Measurements from ENCODE around the gene CITED4.

Gene CITED4

GRCh38 chr1:40858856-40859416 is 3.2 kb downstream of the CITED4 start:
- Histone ChIP-seq H3K4me2 (ENCODE audit: insufficient read depth, low read length) (no peak overlapping the region), H3K79me2 (ENCODE audit: insufficient read depth, low read length) (no peaks in the 10 kb centered on the region), H4K20me1 (ENCODE audit: insufficient read depth, low read length) (no peaks in the 10 kb centered on the region), H3K9me3 (ENCODE audit: insufficient read depth, low read length, severe bottlenecking) (no peaks in the 10 kb centered on the region), H3K4me3 (ENCODE audit: low read depth in 1 of 2, low read length in 2 of 2) (no peak overlapping the region), H3K36me3 (ENCODE audit: insufficient read depth, low read length) (no peaks in the 10 kb centered on the region), H3K4me1 (ENCODE audit: insufficient read depth, low read length) (no peaks in the 10 kb centered on the region), H3K9ac (ENCODE audit: low read depth, low read length) (no peak overlapping the region), H2AFZ (ENCODE audit: low read depth, low read length) (no peak overlapping the region), H3K27ac (ENCODE audit: low read length) (no peak overlapping the region), H3K27me3 (ENCODE audit: insufficient read depth, low read length, poor library complexity) (no peaks in the 10 kb centered on the region)
- TF ChIP-seq CTCF (IDR thresholded peaks at IDR 0.05; ENCODE audit: borderline replicate concordance, extremely low read depth, low read length, poor library complexity, severe bottlenecking): no peak
- TF ChIP-seq EZH2 (IDR thresholded peaks at IDR 0.05; ENCODE audit: borderline replicate concordance, low read depth, low read length, severe bottlenecking): no peak
- DNase-seq: no peak
- no peak for ATAC-seq (ENCODE audit: insufficient read depth, low read depth)

- DNase-seq (no peak), ATAC-seq (ENCODE audit: insufficient read depth, low read depth) (no peak)
- Histone ChIP-seq H3K79me2 (ENCODE audit: insufficient read depth, low read length) (no peaks in the 10 kb centered on the region), H2AFZ (ENCODE audit: low read depth, low read length) (no peak overlapping the region), H3K36me3 (ENCODE audit: insufficient read depth, low read length) (no peaks in the 10 kb centered on the region), H3K27me3 (ENCODE audit: insufficient read depth, low read length, poor library complexity) (no peaks in the 10 kb centered on the region), H3K27ac (ENCODE audit: low read length) (no peak overlapping the region), H4K20me1 (ENCODE audit: insufficient read depth, low read length) (no peaks in the 10 kb centered on the region), H3K9me3 (ENCODE audit: insufficient read depth, low read length, severe bottlenecking) (no peaks in the 10 kb centered on the region), H3K4me2 (ENCODE audit: insufficient read depth, low read length) (no peak overlapping the region), H3K4me1 (ENCODE audit: insufficient read depth, low read length) (no peaks in the 10 kb centered on the region), H3K4me3 (ENCODE audit: low read depth in 1 of 2, low read length in 2 of 2) (no peak overlapping the region), H3K9ac (ENCODE audit: low read depth, low read length) (no peak overlapping the region)
- TF ChIP-seq CTCF (IDR thresholded peaks at IDR 0.05; ENCODE audit: borderline replicate concordance, extremely low read depth, low read length, poor library complexity, severe bottlenecking): no peak
- TF ChIP-seq EZH2 (IDR thresholded peaks at IDR 0.05; ENCODE audit: borderline replicate concordance, low read depth, low read length, severe bottlenecking): no peak
Measured at GRCh38 chr1:40857737-40858136, 4.4 kb downstream of the CITED4 start.

GRCh38 chr1:40856656-40857302 is 5.4 kb downstream of the CITED4 start:
- no peaks in the 10 kb centered on the region for H3K27me3 ChIP-seq (ENCODE audit: insufficient read depth, low read length, poor library complexity)
- H2AFZ ChIP-seq (ENCODE audit: low read depth, low read length): no peak overlapping the region
- no peaks in the 10 kb centered on the region for H3K36me3 ChIP-seq (ENCODE audit: insufficient read depth, low read length)
- H3K79me2 ChIP-seq (ENCODE audit: insufficient read depth, low read length): no peaks in the 10 kb centered on the region
- ATAC-seq (ENCODE audit: insufficient read depth, low read depth) (no peak), DNase-seq (no peak)
- no peak overlapping the region for H3K4me2 ChIP-seq (ENCODE audit: insufficient read depth, low read length)
- no peak overlapping the region for H3K27ac ChIP-seq (ENCODE audit: low read length)
- no peak overlapping the region for H3K4me3 ChIP-seq (ENCODE audit: low read depth in 1 of 2, low read length in 2 of 2)
- H4K20me1 ChIP-seq (ENCODE audit: insufficient read depth, low read length): no peaks in the 10 kb centered on the region
- no peaks in the 10 kb centered on the region for H3K4me1 ChIP-seq (ENCODE audit: insufficient read depth, low read length)
- TF ChIP-seq CTCF (IDR thresholded peaks at IDR 0.05; ENCODE audit: borderline replicate concordance, extremely low read depth, low read length, poor library complexity, severe bottlenecking) (no peak), EZH2 (IDR thresholded peaks at IDR 0.05; ENCODE audit: borderline replicate concordance, low read depth, low read length, severe bottlenecking) (no peak)
- H3K9ac ChIP-seq (ENCODE audit: low read depth, low read length): no peak overlapping the region
- H3K9me3 ChIP-seq (ENCODE audit: insufficient read depth, low read length, severe bottlenecking): no peaks in the 10 kb centered on the region

Measured in DND-41 (cell line).